Activated CD4-positive, alpha-beta T cell treated with anti-CD3 and anti-CD28 coated beads for 36 hours (primary cell): ENCODE data around the gene IRGQ. TPM values are rescaled to one million over a fixed set of nuclear protein-coding genes. Genes with fewer than 3 reads are reported as not detected.
A peak's percentile ranks its signal among the peaks of the same experiment; 100 is the strongest.

Source experiments
- ATAC-seq: fragments of 200-7000 bp; cut with Tn5 transposase; one replicate; pipeline ENCODE4 v1.10.0; 2021; ENCODE audit warnings: mild to moderate bottlenecking, moderate library complexity
- CTCF ChIA-PET: fragments of 350-600 bp; sonication (Branson Sonifier 250); formaldehyde crosslinking; loops from one replicate; lab custom pipeline; 2021; ENCODE audit warnings: antibody characterized with exemption; lab: Charles Lee
- POLR2A ChIA-PET: fragments of 350-600 bp; sonication (Branson Sonifier 250); formaldehyde crosslinking; loops from one replicate; lab custom pipeline; 2021; ENCODE audit warnings: antibody characterized with exemption, inconsistent platforms; lab: Charles Lee
- DNase-seq: peaks from one replicate; pipeline ENCODE4 v3.0.0-alpha.2; 2020
- H3K27ac Mint-ChIP-seq: one replicate; pipeline ENCODE4 v1.8.0; 2021; ENCODE audit warnings: mixed read lengths
- H3K27me3 Mint-ChIP-seq: one replicate; pipeline ENCODE4 v1.8.0; 2021; ENCODE audit warnings: mixed read lengths
- H3K36me3 Mint-ChIP-seq: one replicate; pipeline ENCODE4 v1.8.0; 2021; ENCODE audit warnings: low read depth, mixed read lengths
- H3K4me1 Mint-ChIP-seq: one replicate; pipeline ENCODE4 v1.8.0; 2021; ENCODE audit warnings: mixed read lengths
- H3K4me3 Mint-ChIP-seq: one replicate; pipeline ENCODE4 v1.8.0; 2021; ENCODE audit warnings: mild to moderate bottlenecking, moderate library complexity, mixed read lengths
- H3K9me3 Mint-ChIP-seq: one replicate; pipeline ENCODE4 v1.8.0; 2021; ENCODE audit warnings: low read depth, mixed read lengths
- intact Hi-C, 2 experiments: fragments of 100-400 bp; cut with DNase I in 1 of 2; cut with micrococcal nuclease in 1 of 2; formaldehyde crosslinking; loops; one replicate each; pipeline versions ENCODE4 v1.14.2 to v1.15.1; 2022 to 2024; cut with DNase I, micrococcal nuclease
- total RNA-seq, 2 experiments: library from RNA; stranded (reverse); gene quantifications; one replicate each; pipeline ENCODE4 v1.2.3, GENCODE V29; 2021

Gene IRGQ
- total RNA-seq, 2 experiments from 2014 or later: 11.1 to 16.4 TPM

- H3K4me1 Mint-ChIP-seq: no peaks in the 10 kb centered on the region
- H3K27ac Mint-ChIP-seq: no peak overlapping the region
- H3K9me3 Mint-ChIP-seq: peaks cover 5% of the 10 kb centered on the region
- ATAC-seq (no peak), DNase-seq (no peak)
- intact Hi-C loops: no loop called here
- CTCF ChIA-PET: no interaction called here
- POLR2A ChIA-PET: interaction anchor here (0.6 kb wide), 1 partner anchor 110 kb away, joined by 3 read pairs; no protein-coding TSS in a partner anchor
- H3K36me3 Mint-ChIP-seq: peaks cover 40% of the 10 kb centered on the region
- H3K27me3 Mint-ChIP-seq: no peaks in the 10 kb centered on the region
- no peak overlapping the region for H3K4me3 Mint-ChIP-seq
Measured at GRCh38 chr19:43541920-43542650, 53.8 kb downstream of the IRGQ start.

DNA sequence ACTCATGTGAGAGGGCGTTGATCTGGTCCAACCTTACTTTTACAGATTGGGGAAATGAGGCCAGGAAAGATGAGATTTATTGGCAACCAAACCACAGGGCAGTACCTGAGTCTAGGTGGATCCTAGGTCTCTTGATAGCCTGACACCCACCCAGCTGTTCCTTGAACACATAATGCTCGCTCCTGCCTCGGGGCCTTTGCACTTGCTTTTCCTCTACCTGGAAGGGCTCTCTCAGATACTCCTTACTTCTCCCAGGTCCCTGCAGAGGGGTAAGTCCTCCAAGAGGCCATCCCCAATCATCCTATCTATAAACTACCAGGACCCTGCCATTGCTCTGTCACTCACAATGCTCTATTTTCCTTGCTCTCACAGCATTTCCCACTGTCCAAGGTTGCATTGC, 55.6 kb downstream of the IRGQ start:
- peaks cover 5% of the 10 kb centered on the region for H3K9me3 Mint-ChIP-seq
- H3K36me3 Mint-ChIP-seq: peaks cover 45% of the 10 kb centered on the region
- intact Hi-C loops: no loop called here
- H3K27me3 Mint-ChIP-seq: no peaks in the 10 kb centered on the region
- ChIA-PET CTCF (interaction anchor here (1.1 kb wide), 1 partner anchor 16 kb away, joined by 3 read pairs; no protein-coding TSS in a partner anchor), POLR2A (no interaction called here)
- H3K4me3 Mint-ChIP-seq: no peak overlapping the region
- DNase-seq (no peak), ATAC-seq (no peak)
- no peak overlapping the region for H3K27ac Mint-ChIP-seq
- H3K4me1 Mint-ChIP-seq: peaks cover under 1% of the 10 kb centered on the region

DNA sequence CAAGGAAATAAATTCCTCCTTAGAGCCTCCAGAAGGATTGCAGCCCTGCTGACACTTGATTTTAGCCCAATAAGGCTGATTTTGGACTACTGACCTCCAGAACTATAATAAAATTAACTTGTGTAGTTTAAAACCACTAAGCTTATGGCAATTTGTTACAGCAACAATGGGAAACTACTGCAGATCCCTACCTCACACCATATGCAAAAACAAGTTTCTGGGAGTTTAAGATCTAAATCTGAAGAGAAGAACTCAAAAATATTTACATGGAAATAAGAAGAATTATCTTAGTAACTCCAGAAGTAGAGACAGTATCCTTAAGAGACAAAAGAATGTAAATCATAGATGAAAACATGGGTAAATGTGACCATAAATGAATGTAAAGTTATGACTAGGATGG, 57.0 kb downstream of the IRGQ start:
- Mint-ChIP-seq H3K36me3 (peaks cover 44% of the 10 kb centered on the region), H3K27ac (no peak overlapping the region), H3K4me3 (no peak overlapping the region), H3K27me3 (no peaks in the 10 kb centered on the region), H3K4me1 (peaks cover 5% of the 10 kb centered on the region), H3K9me3 (peaks cover 5% of the 10 kb centered on the region)
- ChIA-PET CTCF (interaction anchor here (0.9 to 2.5 kb wide), 4 partner anchors 11 to 56 kb away, joined by 3 to 7 read pairs (median 5); no protein-coding TSS in a partner anchor), POLR2A (no interaction called here)
- no peak for ATAC-seq
- intact Hi-C loops: no loop called here
- DNase-seq: no peak

DNA sequence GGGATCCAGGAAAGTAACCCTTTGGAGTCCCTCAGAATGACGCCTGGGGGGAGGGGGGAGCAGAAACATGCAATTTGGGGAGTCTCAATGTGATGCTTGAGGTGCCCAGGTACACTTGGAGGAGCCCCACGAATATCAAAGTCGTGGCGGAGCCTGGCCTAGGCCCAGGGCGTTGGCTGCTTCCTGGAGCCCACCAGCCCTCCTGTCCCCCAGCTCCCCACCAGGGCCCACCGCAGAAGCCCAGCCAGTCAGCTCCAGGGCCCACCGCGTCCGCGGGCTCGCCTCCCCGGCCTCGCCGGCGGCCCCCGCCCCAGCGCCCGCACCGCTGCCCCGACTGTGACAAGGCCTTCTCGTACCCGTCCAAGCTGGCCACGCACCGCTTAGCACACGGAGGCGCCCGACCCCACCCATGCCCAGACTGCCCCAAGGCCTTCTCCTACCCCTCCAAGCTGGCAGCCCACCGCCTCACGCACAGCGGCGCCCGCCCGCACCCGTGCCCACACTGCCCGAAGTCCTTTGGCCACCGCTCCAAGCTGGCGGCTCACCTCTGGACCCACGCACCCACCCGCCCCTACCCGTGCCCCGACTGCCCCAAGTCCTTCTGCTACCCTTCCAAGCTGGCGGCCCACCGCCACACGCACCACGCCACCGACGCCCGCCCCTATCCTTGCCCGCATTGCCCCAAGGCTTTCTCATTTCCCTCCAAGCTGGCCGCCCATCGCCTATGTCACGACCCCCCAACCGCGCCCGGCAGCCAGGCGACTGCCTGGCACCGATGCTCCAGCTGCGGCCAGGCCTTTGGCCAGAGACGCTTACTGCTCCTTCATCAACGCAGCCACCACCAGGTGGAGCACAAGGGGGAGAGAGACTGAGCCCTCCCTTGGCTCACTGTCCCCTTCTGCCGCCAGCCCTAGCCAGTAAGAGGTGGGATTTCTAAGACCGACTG, 60.8 kb downstream of the IRGQ start:
- no peak for ATAC-seq
- CTCF ChIA-PET: interaction anchor here (0.5 to 4.1 kb wide), 6 partner anchors 15 to 88 kb away, joined by 3 to 24 read pairs (median 4); partner anchors contain the start of gene XRCC1
- Mint-ChIP-seq H3K4me1 (peaks cover 17% of the 10 kb centered on the region), H3K4me3 (peak overlapping the region; percentile 22), H3K9me3 (peaks cover 5% of the 10 kb centered on the region), H3K27me3 (no peaks in the 10 kb centered on the region), H3K36me3 (peaks cover 29% of the 10 kb centered on the region), H3K27ac (peak overlapping the region; percentile 24)
- DNase-seq: peak; percentile 58
- intact Hi-C loops: no loop called here
- POLR2A ChIA-PET: interaction anchor here (0.6 to 2.2 kb wide), 3 partner anchors 20 to 60 kb away, joined by 3 to 5 read pairs (median 4); no protein-coding TSS in a partner anchor

Other genes starting within 250 kb of the IRGQ start
- not detected for gene CD177, start 242.4 kb downstream of the IRGQ start, total RNA-seq
- gene TEX101, start 181.2 kb downstream of the IRGQ start, total RNA-seq: not detected
- gene LYPD3, start 130.5 kb downstream of the IRGQ start, total RNA-seq: 1 to 10 TPM; 2.1 to 3.1 TPM
- 10 to 100 TPM; 14.7 to 17.8 TPM for gene PHLDB3, start 91.4 kb downstream of the IRGQ start, total RNA-seq
- gene ETHE1, start 68.9 kb downstream of the IRGQ start, total RNA-seq: 10 to 100 TPM; 68.7 to 78.8 TPM
- 1 to 10 TPM; 3.4 to 4.3 TPM for gene ZNF575, start 62.9 kb downstream of the IRGQ start, total RNA-seq
- gene XRCC1, start 20.6 kb downstream of the IRGQ start, total RNA-seq: 10 to 100 TPM; 31.6 to 40.0 TPM
- gene PINLYP, start 20.3 kb downstream of the IRGQ start, total RNA-seq: 1 to 10 TPM; 3.5 to 3.6 TPM
- gene ZNF576, start 461 bp upstream of the IRGQ start, total RNA-seq: 10 to 100 TPM; 11.6 to 14.3 TPM
- under 1 TPM; 0.37 to 0.74 TPM for gene SRRM5, start 16.0 kb upstream of the IRGQ start, total RNA-seq
- gene ZNF428, start 23.5 kb upstream of the IRGQ start, total RNA-seq: 10 to 100 TPM in 1 of 2 experiments, 1 to 10 TPM in 1; 9.0 to 10.1 TPM
- under 1 TPM; 0.53 to 0.61 TPM for gene CADM4, start 43.7 kb upstream of the IRGQ start, total RNA-seq
- gene PLAUR, start 74.0 kb upstream of the IRGQ start, total RNA-seq: 10 to 100 TPM; 15.6 to 17.7 TPM
- not detected for gene IRGC, start 119.9 kb upstream of the IRGQ start, total RNA-seq
- 10 to 100 TPM; 64.4 to 65.2 TPM for gene SMG9, start 158.8 kb upstream of the IRGQ start, total RNA-seq
- gene KCNN4, start 184.8 kb upstream of the IRGQ start, total RNA-seq: 100 to 1,000 TPM; 103 to 110 TPM
- gene LYPD5, start 206.3 kb upstream of the IRGQ start, total RNA-seq: 1 to 10 TPM in 1 of 2 experiments, under 1 TPM in 1; 0.86 to 1.2 TPM
- 1 to 10 TPM; 5.4 to 6.8 TPM for gene ZNF283, start 231.2 kb upstream of the IRGQ start, total RNA-seq